ENCODE measurements around the gene RANBP3. TPM values are rescaled to one million over a fixed set of nuclear protein-coding genes. Genes with fewer than 3 reads are reported as not detected.
A peak's percentile ranks its signal among the peaks of the same experiment; 100 is the strongest.

The RANBP3 gene
- total and polyA plus RNA-seq, 2 experiments from 2014 or later = 40.2 to 98.3 TPM

DNA sequence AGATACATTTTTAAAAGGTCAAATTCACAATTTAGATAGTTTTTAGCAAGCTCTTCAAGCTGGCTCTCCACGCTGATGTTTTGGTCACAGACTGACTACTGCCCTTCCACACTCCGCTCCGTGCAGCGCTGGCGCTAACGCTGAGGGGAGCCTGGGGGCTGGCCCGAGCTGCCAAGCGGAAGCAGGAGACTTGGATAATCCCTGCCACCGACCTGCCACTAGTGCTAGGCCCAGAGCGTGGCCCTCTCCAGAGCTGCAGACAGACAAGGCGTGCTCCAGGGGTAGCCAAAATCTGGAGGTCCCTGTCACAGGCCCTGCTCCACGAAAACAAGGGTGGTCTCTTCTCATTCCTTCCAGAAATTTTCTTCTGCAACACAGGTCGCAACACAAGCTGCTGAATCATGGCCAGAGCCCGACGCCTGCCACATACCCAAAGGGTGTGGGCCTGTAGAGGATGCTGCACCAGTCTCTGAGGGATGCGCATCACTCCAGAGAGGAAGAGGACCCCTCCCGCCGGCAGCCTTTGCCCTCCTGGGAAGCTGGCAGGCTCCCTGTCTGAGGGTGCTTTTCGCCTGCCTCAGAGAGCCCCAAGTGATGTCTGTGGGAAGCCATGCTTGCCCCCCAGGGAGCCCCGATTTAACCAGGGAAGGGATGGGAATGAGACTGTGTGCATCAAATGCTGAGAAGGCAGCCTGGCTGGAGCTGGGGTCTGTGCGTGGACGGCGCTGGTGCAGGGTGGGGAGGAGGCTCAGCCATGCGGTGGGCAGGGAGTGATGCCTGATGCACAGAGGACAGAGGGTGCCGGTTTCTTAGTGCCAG lies 42.3 kb downstream of the RANBP3 start:
- Histone ChIP-seq H2AFZ (no peak overlapping the region), H3K9me2 (ENCODE audit: insufficient read depth) (no peaks in the 10 kb centered on the region), H3K4me2 (no peak overlapping the region), H3K79me2 (replicated peaks; ENCODE audit: insufficient read depth) (peaks cover 40% of the 10 kb centered on the region), H3K27ac (ENCODE audit: low read depth) (no peak overlapping the region), H3K36me3 (ENCODE audit: insufficient read depth) (peaks cover 8% of the 10 kb centered on the region; the same call in 1 of the 2 replicates), H4K20me1 (replicated peaks; ENCODE audit: insufficient read depth) (peaks cover 24% of the 10 kb centered on the region; the same call in 1 of the 2 replicates), H3K27me3 (ENCODE audit: insufficient read depth) (no peaks in the 10 kb centered on the region), H3K4me1 (ENCODE audit: insufficient read depth) (no peaks in the 10 kb centered on the region), H3F3A (replicated peaks; ENCODE audit: low read depth) (no peaks in the 10 kb centered on the region), H3K4me3 (no peak overlapping the region)
- H3K4me1 Mint-ChIP-seq = peaks cover 5% of the 10 kb centered on the region; the same call in 1 of the 3 replicates
- H3K9me3 Mint-ChIP-seq = no peaks in the 10 kb centered on the region
- DNase-seq (ENCODE audit: low spot score) (no peak), ATAC-seq (no peak)
- no peak overlapping the region for H3K4me3 Mint-ChIP-seq
- TF ChIP-seq EZH2phosphoT487 (IDR thresholded peaks at IDR 0.05; ENCODE audit: unreplicated experiment) = no peak
- TF ChIP-seq STAT1 (IDR thresholded peaks at IDR 0.05; ENCODE audit: unreplicated experiment) = no peak
- TF ChIP-seq, protein P1, sequence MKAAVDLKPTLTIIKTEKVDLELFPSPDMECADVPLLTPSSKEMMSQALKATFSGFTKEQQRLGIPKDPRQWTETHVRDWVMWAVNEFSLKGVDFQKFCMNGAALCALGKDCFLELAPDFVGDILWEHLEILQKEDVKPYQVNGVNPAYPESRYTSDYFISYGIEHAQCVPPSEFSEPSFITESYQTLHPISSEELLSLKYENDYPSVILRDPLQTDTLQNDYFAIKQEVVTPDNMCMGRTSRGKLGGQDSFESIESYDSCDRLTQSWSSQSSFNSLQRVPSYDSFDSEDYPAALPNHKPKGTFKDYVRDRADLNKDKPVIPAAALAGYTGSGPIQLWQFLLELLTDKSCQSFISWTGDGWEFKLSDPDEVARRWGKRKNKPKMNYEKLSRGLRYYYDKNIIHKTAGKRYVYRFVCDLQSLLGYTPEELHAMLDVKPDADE (IDR thresholded peaks at IDR 0.05) = no peak
- TF ChIP-seq EZH2 (IDR thresholded peaks at IDR 0.05; ENCODE audit: low read depth, unreplicated experiment) = no peak
- no peak for TF ChIP-seq CTCF (conservative IDR thresholded peaks at IDR 0.05; ENCODE audit: low read depth in 2 of 2)
- no peak for TF ChIP-seq REST (IDR thresholded peaks at IDR 0.05; ENCODE audit: unreplicated experiment)
- TF ChIP-seq NANOG (IDR thresholded peaks at IDR 0.05; ENCODE audit: borderline replicate concordance) = no peak
- TF ChIP-seq ZNF331 (CRISPR knock-in tag; IDR thresholded peaks at IDR 0.05; ENCODE audit: low read depth) = no peak
- TF ChIP-seq POLR2AphosphoS5 (IDR thresholded peaks at IDR 0.05; ENCODE audit: low read depth) = no peak
- no peak for TF ChIP-seq ZNF114 (CRISPR knock-in tag; IDR thresholded peaks at IDR 0.05)
- no peak for TF ChIP-seq JUNB (IDR thresholded peaks at IDR 0.05; ENCODE audit: unreplicated experiment)
- TF ChIP-seq CREB1 (CRISPR knock-in tag; IDR thresholded peaks at IDR 0.05; ENCODE audit: low read depth) = no peak
- TF ChIP-seq ZNF462 (CRISPR knock-in tag; IDR thresholded peaks at IDR 0.05) = no peak
- H3K27me3 Mint-ChIP-seq (ENCODE audit: insufficient read depth, low read depth, poor library complexity) = peaks cover 18% of the 10 kb centered on the region
- peak overlapping the region; percentile 80 for H3K27ac Mint-ChIP-seq
- H3K36me3 Mint-ChIP-seq (ENCODE audit: low read depth) = peaks cover 46% of the 10 kb centered on the region
